HFF-Myc (cell line): ENCODE measurements around the gene SDK2.

Experiments used
- DNase-seq: peaks from one replicate; pipeline ENCODE4 v3.0.0-alpha.2; 2011; ENCODE audit warnings: low read depth; ENCODE audit errors: extremely low read depth
- H3K4me3 ChIP-seq: replicated peaks from 2 replicates; pipeline ENCODE4 v1.5.1; 2011; ENCODE audit warnings: low read depth, mild to moderate bottlenecking, control low read depth, low read length
- CTCF ChIP-seq: IDR thresholded peaks from 2 replicates; pipeline ENCODE4 v1.5.1; 2012; ENCODE audit warnings: mild to moderate bottlenecking, low read depth, low read length, control low read depth; ENCODE audit errors: missing control alignments

The SDK2 gene

GRCh38 chr17:73647772-73648542 lies 3.7 kb upstream of the SDK2 start:
- TF ChIP-seq CTCF = no peak
- DNase-seq = no peak
- H3K4me3 ChIP-seq = no peak overlapping the region

- DNase-seq = no peak
- no peak overlapping the region for H3K4me3 ChIP-seq
- no peak for TF ChIP-seq CTCF
Measured at GRCh38 chr17:73647301-73647695, 3.1 kb upstream of the SDK2 start.

- H3K4me3 ChIP-seq = no peak overlapping the region
- DNase-seq = no peak
- TF ChIP-seq CTCF = peak; percentile 31
Measured at GRCh38 chr17:73646409-73647300, 2.4 kb upstream of the SDK2 start.

GRCh38 chr17:73645050-73645871 lies 1.0 kb upstream of the SDK2 start:
- DNase-seq = no peak
- no peak overlapping the region for H3K4me3 ChIP-seq

GRCh38 chr17:73643852-73644144 lies 447 bp downstream of the SDK2 start:
- DNase-seq = no peak
- H3K4me3 ChIP-seq = no peak overlapping the region
- no peak for TF ChIP-seq CTCF

More at GRCh38 chr17:73645050-73645871, 1.0 kb upstream of the SDK2 start:
- no peak for TF ChIP-seq CTCF

GRCh38 chr17:73643001-73643851 lies 1.0 kb downstream of the SDK2 start:
- no peak for TF ChIP-seq CTCF
- H3K4me3 ChIP-seq = no peak overlapping the region

More at GRCh38 chr17:73643001-73643851, 1.0 kb downstream of the SDK2 start:
- no peak for DNase-seq
